WTC11 (cell line): Measurements from ENCODE around the gene DDI1. TPM values are rescaled to one million over a fixed set of nuclear protein-coding genes. Genes with fewer than 3 reads are reported as not detected.

ENCODE experiments used
- ATAC-seq: fragments of 200-7000 bp; cut with Tn5 transposase; 2 replicates; pipeline ENCODE4 v1.10.0; 2021; ENCODE audit warnings: mild to moderate bottlenecking, moderate library complexity
- CTCF ChIA-PET: fragments of 300-600 bp; sonication (Branson Sonifier 250); formaldehyde crosslinking; loops from one replicate; lab custom pipeline; 2021; ENCODE audit warnings: antibody characterized with exemption; lab: Charles Lee
- POLR2A ChIA-PET: fragments of 350-600 bp; sonication (Branson Sonifier 250); formaldehyde crosslinking; loops from one replicate; lab custom pipeline; 2021; ENCODE audit warnings: antibody characterized with exemption; lab: Charles Lee
- DNase-seq: peaks from one replicate; pipeline ENCODE4 v3.0.0; 2021; ENCODE audit warnings: low spot score
- H3K27ac Mint-ChIP-seq: 2 replicates; pipeline ENCODE4 v1.8.0; 2021; ENCODE audit warnings: mixed read lengths
- H3K27me3 Mint-ChIP-seq: 2 replicates; pipeline ENCODE4 v1.8.0; 2021; ENCODE audit warnings: low read depth, mild to moderate bottlenecking, moderate library complexity, mixed read lengths
- H3K36me3 Mint-ChIP-seq: 2 replicates; pipeline ENCODE4 v1.8.0; 2021; ENCODE audit warnings: mixed read lengths
- H3K4me1 Mint-ChIP-seq: 2 replicates; pipeline ENCODE4 v1.8.0; 2022; ENCODE audit warnings: mixed read lengths
- H3K4me3 Mint-ChIP-seq: 2 replicates; pipeline ENCODE4 v1.8.0; 2021; ENCODE audit warnings: mild to moderate bottlenecking, moderate library complexity, mixed read lengths
- H3K9me3 Mint-ChIP-seq: 2 replicates; pipeline ENCODE4 v1.8.0; 2021; ENCODE audit warnings: mixed read lengths
- AFF4 ChIP-seq: sonication (generic); formaldehyde crosslinking; IDR thresholded peaks from 2 replicates; pipeline ENCODE4 v1.8.1; 2023; ENCODE audit warnings: mild to moderate bottlenecking, missing genetic modification reagents, borderline replicate concordance
- CDX4 ChIP-seq: fragments of 250-450 bp; sonication (Bioruptor Pico); IDR thresholded peaks from 2 replicates; pipeline ENCODE4 v1.9.0; 2021; ENCODE audit warnings: moderate library complexity, mild to moderate bottlenecking, inconsistent platforms, borderline replicate concordance
- EMX1 ChIP-seq: fragments of 250-450 bp; sonication (Bioruptor Pico); IDR thresholded peaks from 2 replicates; pipeline ENCODE4 v1.8.0; 2021; ENCODE audit warnings: mild to moderate bottlenecking
- ERG ChIP-seq: fragments of 250-450 bp; sonication (Bioruptor Pico); IDR thresholded peaks from 2 replicates; pipeline ENCODE4 v1.8.0; 2021; ENCODE audit warnings: mild to moderate bottlenecking
- HMGA2 ChIP-seq: fragments of 250-450 bp; sonication (Bioruptor Pico); IDR thresholded peaks from 2 replicates; pipeline ENCODE4 v1.4.0; 2021; ENCODE audit warnings: mild to moderate bottlenecking, moderate library complexity
- HMGXB4 ChIP-seq: sonication (generic); formaldehyde crosslinking; IDR thresholded peaks from 2 replicates; pipeline ENCODE4 v1.8.1; 2023; ENCODE audit warnings: mild to moderate bottlenecking, moderate library complexity, missing genetic modification reagents
- IRF2 ChIP-seq: sonication (generic); formaldehyde crosslinking; IDR thresholded peaks from 2 replicates; pipeline ENCODE4 v1.8.0; 2022; ENCODE audit warnings: low read depth, missing genetic modification reagents, borderline replicate concordance
- PRDM15 ChIP-seq: sonication (generic); formaldehyde crosslinking; IDR thresholded peaks from 2 replicates; pipeline ENCODE4 v1.8.0; 2022; ENCODE audit warnings: missing genetic modification reagents
- RELA ChIP-seq: sonication (generic); formaldehyde crosslinking; IDR thresholded peaks from 2 replicates; pipeline ENCODE4 v1.8.1; 2022; ENCODE audit warnings: missing genetic modification reagents, mild to moderate bottlenecking, borderline replicate concordance
- ZNF396 ChIP-seq: fragments of 250-450 bp; sonication (Bioruptor Pico); IDR thresholded peaks from 2 replicates; pipeline ENCODE4 v1.8.0; 2021; ENCODE audit warnings: mild to moderate bottlenecking, moderate library complexity, borderline replicate concordance
- ZNF425 ChIP-seq: fragments of 250-450 bp; sonication (Bioruptor Pico); conservative IDR thresholded peaks from 2 replicates; pipeline ENCODE4 v1.9.0; 2021; ENCODE audit warnings: mild to moderate bottlenecking
- ZNF532 ChIP-seq: fragments of 250-450 bp; sonication (Bioruptor Pico); IDR thresholded peaks from 2 replicates; pipeline ENCODE4 v1.9.0; 2021; ENCODE audit warnings: mild to moderate bottlenecking, borderline replicate concordance
- ZNF671 ChIP-seq: fragments of 250-450 bp; sonication (Bioruptor Pico); IDR thresholded peaks from 2 replicates; pipeline ENCODE4 v1.8.0; 2021; ENCODE audit warnings: mild to moderate bottlenecking
- total RNA-seq: library from RNA; stranded (reverse); gene quantifications from 3 replicates; pipeline ENCODE4 v1.2.3, GENCODE V29; 2021

DDI1 gene
- total RNA-seq, 1 experiment from 2014 or later: not detected

GRCh38 chr11:104055596-104055995 is 19.2 kb downstream of the DDI1 start (continued):
- TF ChIP-seq ZNF425 (CRISPR knock-in tag) (no peak), HMGXB4 (CRISPR knock-in tag) (no peak), AFF4 (CRISPR knock-in tag) (no peak)

GRCh38 chr11:104057908-104058307 is 21.5 kb downstream of the DDI1 start:
- TF ChIP-seq EMX1 (CRISPR knock-in tag) (no peak), ZNF396 (CRISPR knock-in tag) (no peak), ZNF425 (CRISPR knock-in tag) (no peak), IRF2 (no peak), ZNF532 (CRISPR knock-in tag) (no peak), ERG (CRISPR knock-in tag) (no peak), HMGA2 (CRISPR knock-in tag) (no peak), RELA (CRISPR knock-in tag) (no peak), CDX4 (CRISPR knock-in tag) (no peak), ZNF671 (CRISPR knock-in tag) (no peak), PRDM15 (CRISPR knock-in tag) (no peak)
- Mint-ChIP-seq H3K4me3 (no peak overlapping the region), H3K27me3 (no peaks in the 10 kb centered on the region), H3K36me3 (no peaks in the 10 kb centered on the region), H3K9me3 (no peaks in the 10 kb centered on the region), H3K27ac (no peak overlapping the region), H3K4me1 (peaks cover 23% of the 10 kb centered on the region)
- ChIA-PET POLR2A (no interaction called here), CTCF (no interaction called here)
- ATAC-seq: no peak
- DNase-seq: no peak
